K562 (cell line): Measurements from ENCODE around the gene RPTOR. TPM values are rescaled to one million over a fixed set of nuclear protein-coding genes. Genes with fewer than 3 reads are reported as not detected.

Source experiments
- ATAC-seq: fragments of 200-7000 bp; cut with Tn5 transposase; 3 replicates; pipeline ENCODE4 v1.9.1; 2020; ENCODE audit warnings: moderate library complexity
- BruUV-seq: library from RNA; stranded (reverse); fragments of 400-500 nt; replicated peaks from 2 replicates; lab custom pipeline; 2021; lab: Mats Ljungman, UMichigan
- CTCF ChIA-PET: fragments of 300-600 bp; formaldehyde crosslinking; extraction: SDS; loops from one replicate; lab custom pipeline; 2021; ENCODE audit warnings: low intra/inter-chr PET ratio; lab: Yijun Ruan, JAX
- POLR2A ChIA-PET: fragments of 300-600, 350-650 bp; sonication (Branson Sonifier 250); formaldehyde crosslinking; extraction: SDS; loops from one replicate; lab custom pipeline; 2021; ENCODE audit warnings: antibody characterized with exemption, inconsistent platforms; lab: Yijun Ruan, JAX
- DNase-seq, 4 experiments: peaks; one replicate each; pipeline versions ENCODE4 v3.0.0 to v3.0.0-alpha.2; 2011 to 2018; ENCODE audit warnings: low spot score in 3 of 4, mixed read lengths in 3 of 4; ENCODE audit errors: extremely low read depth in 1 of 4
- FAIRE-seq: peaks from 2 replicates; lab custom pipeline; 2011; peaks lifted over from hg19 to GRCh38; lab: Jason Lieb, UNC
- H2AFZ ChIP-seq: 2 replicates; pipeline ENCODE4 v1.6.0; 2011; ENCODE audit warnings: low read depth, low read length, control low read depth, inconsistent platforms
- H3K27ac ChIP-seq: fragments of 200-600 bp; 3 replicates; pipeline ENCODE4 v1.8.0; 2011; ENCODE audit warnings: low read depth, mild to moderate bottlenecking, control low read depth, inconsistent platforms, low read length, moderate library complexity, mixed read lengths; ENCODE audit errors: extremely low read depth
- H3K27me3 ChIP-seq, 2 experiments: fragments of 300-600 bp in 1 of 2; 2 replicates in 1 of 2; 3 replicates in 1 of 2; pipeline versions ENCODE4 v1.6.0 to v1.8.0; 2011; ENCODE audit warnings: inconsistent platforms in 2 of 2, low read length in 2 of 2, mild to moderate bottlenecking in 1 of 2, mixed read lengths in 1 of 2, moderate library complexity in 1 of 2; ENCODE audit not compliant: control insufficient read depth in 2 of 2, insufficient read depth in 2 of 2
- H3K36me3 ChIP-seq: fragments of 300-600 bp; 3 replicates; pipeline ENCODE4 v1.8.0; 2011; ENCODE audit warnings: mild to moderate bottlenecking, low read length, inconsistent platforms; ENCODE audit not compliant: control insufficient read depth, insufficient read depth
- H3K4me1 ChIP-seq, 2 experiments: fragments of 200-600 bp in 1 of 2; replicated peaks in 1 of 2; 2 replicates in 1 of 2; 3 replicates in 1 of 2; pipeline versions ENCODE4 v1.5.1 to v1.8.0; 2011; ENCODE audit warnings: inconsistent platforms in 2 of 2, low read length in 2 of 2, mild to moderate bottlenecking in 1 of 2, mixed read lengths in 1 of 2, moderate library complexity in 1 of 2; ENCODE audit not compliant: control insufficient read depth in 2 of 2, insufficient read depth in 2 of 2
- H3K4me2 ChIP-seq: 2 replicates; pipeline ENCODE4 v1.6.1; 2011; ENCODE audit warnings: low read length, control low read depth, inconsistent platforms, mixed read lengths; ENCODE audit not compliant: insufficient read depth
- H3K4me3 ChIP-seq: fragments of 200-600 bp; sonication (generic), shearing (Covaris generic); 2 replicates; pipeline ENCODE4 v1.5.1; 2016; ENCODE audit warnings: control low read depth, inconsistent platforms
- H3K79me2 ChIP-seq: fragments of 200-600 bp; 3 replicates; pipeline ENCODE4 v1.8.0; 2011; ENCODE audit warnings: low read length, inconsistent platforms; ENCODE audit not compliant: control insufficient read depth, insufficient read depth
- H3K9ac ChIP-seq, 2 experiments: 2 replicates each; pipeline versions ENCODE4 v1.6.0 to v1.6.1; 2011; ENCODE audit warnings: low read depth in 2 of 2, low read length in 2 of 2, control low read depth in 1 of 2, inconsistent platforms in 1 of 2, mild to moderate bottlenecking in 1 of 2, mixed read lengths in 1 of 2; ENCODE audit not compliant: insufficient read depth in 1 of 2
- H3K9me1 ChIP-seq: one replicate; pipeline ENCODE4 v1.6.0; 2011; ENCODE audit warnings: inconsistent platforms, mild to moderate bottlenecking, low read length, moderate library complexity; ENCODE audit not compliant: control insufficient read depth, insufficient read depth
- H3K9me3 ChIP-seq: replicated peaks from 2 replicates; pipeline ENCODE4 v1.5.1; 2011; ENCODE audit warnings: low read depth, low read length, inconsistent platforms; ENCODE audit not compliant: control insufficient read depth, insufficient read depth
- H4K20me1 ChIP-seq: replicated peaks from 2 replicates; pipeline ENCODE4 v1.6.1; 2011; ENCODE audit warnings: low read length, inconsistent platforms, mixed read lengths; ENCODE audit not compliant: control insufficient read depth, insufficient read depth
- CHD2 ChIP-seq: IDR thresholded peaks from 2 replicates; pipeline ENCODE4 v1.6.1; 2011; ENCODE audit warnings: low read depth, low read length
- FOXA1 ChIP-seq: fragments of 450-650 bp; IDR thresholded peaks from 2 replicates; pipeline ENCODE4 v1.6.1; 2016; ENCODE audit warnings: mild to moderate bottlenecking, borderline replicate concordance
- GABPB2 ChIP-seq: fragments of 250-450 bp; sonication (Bioruptor Pico); conservative IDR thresholded peaks from 2 replicates; pipeline ENCODE4 v1.5.1; 2021; ENCODE audit warnings: mild to moderate bottlenecking
- GATAD2B ChIP-seq: fragments of 450-650 bp; IDR thresholded peaks from 2 replicates; pipeline ENCODE4 v1.6.1; 2017; ENCODE audit warnings: mild to moderate bottlenecking, borderline replicate concordance
- MCM2 ChIP-seq: fragments of 450-650 bp; IDR thresholded peaks from 2 replicates; pipeline ENCODE4 v1.6.1; 2017; ENCODE audit warnings: low read depth, mild to moderate bottlenecking
- MED1 ChIP-seq: sonication (generic); formaldehyde crosslinking; IDR thresholded peaks from 2 replicates; pipeline ENCODE4 v1.8.1; 2023; ENCODE audit warnings: missing genetic modification reagents, borderline replicate concordance
- PHF8 ChIP-seq: fragments of 200-600 bp; sonication (generic); IDR thresholded peaks from 2 replicates; pipeline ENCODE4 v1.6.1; 2012; ENCODE audit warnings: mixed run types, mild to moderate bottlenecking, inconsistent platforms, low read length, moderate library complexity, borderline replicate concordance
- SMC3 ChIP-seq: conservative IDR thresholded peaks from 2 replicates; pipeline ENCODE4 v1.6.1; 2011; ENCODE audit warnings: low read depth, low read length, improper control_type of control experiment; ENCODE audit not compliant: insufficient read depth
- SP1 ChIP-seq: sonication (generic); formaldehyde crosslinking; IDR thresholded peaks from 2 replicates; pipeline ENCODE4 v1.8.1; 2022; ENCODE audit warnings: mild to moderate bottlenecking, missing genetic modification reagents
- SREBF1 ChIP-seq: fragments of 150-350 bp; IDR thresholded peaks from 2 replicates; pipeline ENCODE4 v1.6.1; 2014; ENCODE audit warnings: antibody characterized with exemption, low read depth, low read length, borderline replicate concordance
- TAL1 ChIP-seq: fragments of 450-650 bp; IDR thresholded peaks from 2 replicates; pipeline ENCODE4 v1.6.1; 2016; ENCODE audit warnings: mild to moderate bottlenecking
- TSC22D4 ChIP-seq: fragments of 450-650 bp; IDR thresholded peaks from 2 replicates; pipeline ENCODE4 v1.6.1; 2016; ENCODE audit warnings: missing genetic modification characterization, missing biosample characterization, control low read depth
- YY1 ChIP-seq, 3 experiments: IDR thresholded peaks; 2 replicates each; pipeline ENCODE4 v1.6.1; 2011; ENCODE audit warnings: low read length in 2 of 3, mild to moderate bottlenecking in 2 of 3, moderate library complexity in 2 of 3, borderline replicate concordance in 1 of 3, control low read depth in 1 of 3, low read depth in 1 of 3; ENCODE audit not compliant: insufficient read depth in 3 of 3, insufficient replicate concordance in 2 of 3, control insufficient read depth in 1 of 3, insufficient read length in 1 of 3; ENCODE audit errors: extremely low read depth in 1 of 3
- ZBTB8A ChIP-seq: fragments of 450-650 bp; IDR thresholded peaks from 2 replicates; pipeline ENCODE4 v1.6.1; 2018; ENCODE audit warnings: mild to moderate bottlenecking, moderate library complexity; ENCODE audit not compliant: partially characterized antibody
- ZNF79 ChIP-seq: fragments of 250-450 bp; sonication (Bioruptor Pico); IDR thresholded peaks from 2 replicates; pipeline ENCODE4 v1.4.0; 2020; ENCODE audit warnings: low read depth, mild to moderate bottlenecking, moderate library complexity
- in situ Hi-C: fragments of 300-500 bp; cut with MboI; formaldehyde crosslinking; loops from 4 replicates; pipeline ENCODE4 v1.15.0; 2018; ENCODE audit warnings: inconsistent platforms, mixed read lengths
- intact Hi-C: fragments of 100-400 bp; cut with micrococcal nuclease; formaldehyde crosslinking; loops from 2 replicates; pipeline ENCODE4 v1.14.2; 2022
- polyA plus RNA-seq, 8 experiments: library from polyadenylated mRNA; depleted of rRNA in 4 of 8; stranded (reverse) in 5 of 8; unstranded in 3 of 8; fragments of >200 nt; fragmentation: Nextera tagmentation in 2 of 8; fragmentation: Illumina TruSeq in 1 of 8; extraction: Ambion mirVana in 2 of 8; extraction: Trizol in 1 of 8; gene quantifications; 2 replicates each; pipeline versions ENCODE4 v1.2.1 to v1.2.3, GENCODE V29; 2011 to 2014; ENCODE audit warnings: inconsistent platforms in 1 of 8, missing spikeins in 1 of 8
- total RNA-seq, 7 experiments: library from RNA; depleted of rRNA in 6 of 7; stranded (reverse); fragments of >200 nt in 6 of 7; fragmentation: Illumina TruSeq in 2 of 7; extraction: Trizol in 2 of 7; gene quantifications; 2 replicates each; pipeline versions ENCODE4 v1.2.1 to v1.2.3, GENCODE V29; 2011 to 2021; ENCODE audit warnings: low replicate concordance in 1 of 7
- TF ChIP-seq, protein P1 (sequence below): fragments of 250-450 bp; sonication (Bioruptor Pico); IDR thresholded peaks from 2 replicates; pipeline ENCODE4 v1.4.0; 2020

RPTOR gene
- total and polyA plus RNA-seq, 9 of the 15 experiments (the other 6 are each of a cell fraction or from before 2014, with no cell fraction given) = 0.24 to 54.1 (median 10.2) TPM

DNA sequence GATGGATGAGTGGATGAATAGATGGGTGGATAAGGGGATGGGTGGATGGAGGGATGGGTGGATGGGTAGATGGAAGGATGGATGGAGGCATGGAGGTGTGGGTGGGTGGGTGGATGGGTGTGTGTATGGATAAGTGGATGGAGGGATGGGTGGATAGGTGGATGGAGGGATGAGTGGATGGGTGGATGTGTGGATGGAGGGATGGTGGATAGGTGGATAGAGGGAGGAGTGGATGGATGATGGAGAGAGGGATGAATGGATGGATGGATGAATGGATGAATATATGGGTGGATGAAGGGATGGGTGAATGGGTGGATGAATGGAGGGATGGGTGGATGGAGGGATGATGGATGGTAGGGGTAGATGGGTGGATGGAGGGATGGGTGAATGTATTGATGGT lies 40.7 kb upstream of the RPTOR start:
- H3K9me1 ChIP-seq = no peaks in the 10 kb centered on the region
- H3K9me3 ChIP-seq = no peaks in the 10 kb centered on the region
- H3K79me2 ChIP-seq = no peaks in the 10 kb centered on the region
- FAIRE-seq (no peak), ATAC-seq (no peak), DNase-seq (no peak)
- H3K4me3 ChIP-seq = no peak overlapping the region
- peaks cover 0 to 12% of the 10 kb centered on the region in 2 experiments; a peak in 3 of 5 replicates for H3K4me1 ChIP-seq
- no peak overlapping the region for H3K9ac ChIP-seq
- ChIA-PET POLR2A (interaction anchor here (0.7 to 1.6 kb wide), 2 partner anchors 11 to 441 kb away, joined by 5 read pairs; no protein-coding TSS in a partner anchor), CTCF (no interaction called here)
- no peak overlapping the region for H3K27ac ChIP-seq
- TF ChIP-seq MED1 (no peak), GATAD2B (no peak), SREBF1 (no peak), PHF8 (no peak), MCM2 (no peak), TSC22D4 (tag) (no peak), CHD2 (no peak), SMC3 (no peak), GABPB2 (CRISPR knock-in tag) (no peak), ZNF79 (CRISPR knock-in tag) (no peak), SP1 (no peak), ZBTB8A (no peak), TAL1 (no peak), YY1 (IDR thresholded peaks at IDR 0.05; ENCODE audit: borderline replicate concordance in 1 of 3, control insufficient read depth in 1 of 3, extremely low read depth in 1 of 3, insufficient read depth in 3 of 3, insufficient read length in 1 of 3, insufficient replicate concordance in 2 of 3, low read depth in 1 of 3, low read length in 2 of 3) (no peak), FOXA1 (no peak)
- TF ChIP-seq, protein P1, sequence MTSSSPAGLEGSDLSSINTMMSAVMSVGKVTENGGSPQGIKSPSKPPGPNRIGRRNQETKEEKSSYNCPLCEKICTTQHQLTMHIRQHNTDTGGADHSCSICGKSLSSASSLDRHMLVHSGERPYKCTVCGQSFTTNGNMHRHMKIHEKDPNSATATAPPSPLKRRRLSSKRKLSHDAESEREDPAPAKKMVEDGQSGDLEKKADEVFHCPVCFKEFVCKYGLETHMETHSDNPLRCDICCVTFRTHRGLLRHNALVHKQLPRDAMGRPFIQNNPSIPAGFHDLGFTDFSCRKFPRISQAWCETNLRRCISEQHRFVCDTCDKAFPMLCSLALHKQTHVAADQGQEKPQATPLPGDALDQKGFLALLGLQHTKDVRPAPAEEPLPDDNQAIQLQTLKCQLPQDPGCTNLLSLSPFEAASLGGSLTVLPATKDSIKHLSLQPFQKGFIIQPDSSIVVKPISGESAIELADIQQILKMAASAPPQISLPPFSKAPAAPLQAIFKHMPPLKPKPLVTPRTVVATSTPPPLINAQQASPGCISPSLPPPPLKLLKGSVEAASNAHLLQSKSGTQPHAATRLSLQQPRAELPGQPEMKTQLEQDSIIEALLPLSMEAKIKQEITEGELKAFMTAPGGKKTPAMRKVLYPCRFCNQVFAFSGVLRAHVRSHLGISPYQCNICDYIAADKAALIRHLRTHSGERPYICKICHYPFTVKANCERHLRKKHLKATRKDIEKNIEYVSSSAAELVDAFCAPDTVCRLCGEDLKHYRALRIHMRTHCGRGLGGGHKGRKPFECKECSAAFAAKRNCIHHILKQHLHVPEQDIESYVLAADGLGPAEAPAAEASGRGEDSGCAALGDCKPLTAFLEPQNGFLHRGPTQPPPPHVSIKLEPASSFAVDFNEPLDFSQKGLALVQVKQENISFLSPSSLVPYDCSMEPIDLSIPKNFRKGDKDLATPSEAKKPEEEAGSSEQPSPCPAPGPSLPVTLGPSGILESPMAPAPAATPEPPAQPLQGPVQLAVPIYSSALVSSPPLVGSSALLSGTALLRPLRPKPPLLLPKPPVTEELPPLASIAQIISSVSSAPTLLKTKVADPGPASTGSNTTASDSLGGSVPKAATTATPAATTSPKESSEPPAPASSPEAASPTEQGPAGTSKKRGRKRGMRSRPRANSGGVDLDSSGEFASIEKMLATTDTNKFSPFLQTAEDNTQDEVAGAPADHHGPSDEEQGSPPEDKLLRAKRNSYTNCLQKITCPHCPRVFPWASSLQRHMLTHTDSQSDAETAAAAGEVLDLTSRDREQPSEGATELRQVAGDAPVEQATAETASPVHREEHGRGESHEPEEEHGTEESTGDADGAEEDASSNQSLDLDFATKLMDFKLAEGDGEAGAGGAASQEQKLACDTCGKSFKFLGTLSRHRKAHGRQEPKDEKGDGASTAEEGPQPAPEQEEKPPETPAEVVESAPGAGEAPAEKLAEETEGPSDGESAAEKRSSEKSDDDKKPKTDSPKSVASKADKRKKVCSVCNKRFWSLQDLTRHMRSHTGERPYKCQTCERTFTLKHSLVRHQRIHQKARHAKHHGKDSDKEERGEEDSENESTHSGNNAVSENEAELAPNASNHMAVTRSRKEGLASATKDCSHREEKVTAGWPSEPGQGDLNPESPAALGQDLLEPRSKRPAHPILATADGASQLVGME = no peak
- H3K36me3 ChIP-seq = no peaks in the 10 kb centered on the region
- peaks cover 4% of the 10 kb centered on the region; the same call in 1 of the 2 replicates for H4K20me1 ChIP-seq
- H3K4me2 ChIP-seq = no peak overlapping the region
- H3K27me3 ChIP-seq = peaks cover 40 to 65% of the 10 kb centered on the region in 2 experiments; a peak in 3 of 5 replicates
- BruUV-seq = no TSS peak
- no peak overlapping the region for H2AFZ ChIP-seq
- in situ Hi-C loops (no loop called here), intact Hi-C loops (no loop called here)
